Mammary epithelial cell (primary cell): Measurements from ENCODE around the gene IGSF6.

Source experiments
- EZH2 ChIP-seq: IDR thresholded peaks from 2 replicates; pipeline ENCODE4 v1.6.1; 2012; ENCODE audit warnings: low read length, inconsistent platforms, borderline replicate concordance
- TF ChIP-seq, protein P1 (sequence below), 2 donors: IDR thresholded peaks in 1 of 2; conservative IDR thresholded peaks in 1 of 2; 2 replicates each; pipeline ENCODE4 v1.5.1; 2011 to 2012; ENCODE audit warnings: inconsistent platforms in 2 of 2, low read length in 2 of 2, mild to moderate bottlenecking in 2 of 2, control low read depth in 1 of 2, low read depth in 1 of 2; ENCODE audit not compliant: insufficient read depth in 1 of 2; ENCODE audit errors: extremely low read depth in 1 of 2

DNA sequence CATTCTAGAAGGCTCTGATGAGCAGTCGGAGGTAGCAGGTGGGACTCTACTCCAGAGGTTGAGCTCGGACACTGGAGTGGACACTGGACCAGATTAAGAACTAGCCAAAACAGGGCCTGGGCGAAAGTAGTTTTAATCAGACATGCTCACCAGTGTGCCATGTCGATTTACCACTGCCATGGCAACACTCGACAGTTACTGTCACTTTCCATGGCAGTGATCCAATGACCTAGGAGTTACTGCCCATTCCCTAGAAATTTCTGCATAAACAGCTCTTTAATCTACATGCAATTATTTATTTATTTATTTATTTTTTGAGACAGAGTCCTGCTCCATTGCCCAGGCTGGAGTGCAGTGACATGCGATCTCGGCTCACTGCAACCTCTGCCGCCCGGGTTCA lies 60.2 kb downstream of the IGSF6 start:
- TF ChIP-seq EZH2, result no peak
- TF ChIP-seq, protein P1, sequence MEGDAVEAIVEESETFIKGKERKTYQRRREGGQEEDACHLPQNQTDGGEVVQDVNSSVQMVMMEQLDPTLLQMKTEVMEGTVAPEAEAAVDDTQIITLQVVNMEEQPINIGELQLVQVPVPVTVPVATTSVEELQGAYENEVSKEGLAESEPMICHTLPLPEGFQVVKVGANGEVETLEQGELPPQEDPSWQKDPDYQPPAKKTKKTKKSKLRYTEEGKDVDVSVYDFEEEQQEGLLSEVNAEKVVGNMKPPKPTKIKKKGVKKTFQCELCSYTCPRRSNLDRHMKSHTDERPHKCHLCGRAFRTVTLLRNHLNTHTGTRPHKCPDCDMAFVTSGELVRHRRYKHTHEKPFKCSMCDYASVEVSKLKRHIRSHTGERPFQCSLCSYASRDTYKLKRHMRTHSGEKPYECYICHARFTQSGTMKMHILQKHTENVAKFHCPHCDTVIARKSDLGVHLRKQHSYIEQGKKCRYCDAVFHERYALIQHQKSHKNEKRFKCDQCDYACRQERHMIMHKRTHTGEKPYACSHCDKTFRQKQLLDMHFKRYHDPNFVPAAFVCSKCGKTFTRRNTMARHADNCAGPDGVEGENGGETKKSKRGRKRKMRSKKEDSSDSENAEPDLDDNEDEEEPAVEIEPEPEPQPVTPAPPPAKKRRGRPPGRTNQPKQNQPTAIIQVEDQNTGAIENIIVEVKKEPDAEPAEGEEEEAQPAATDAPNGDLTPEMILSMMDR (conservative IDR thresholded peaks at IDR 0.05 in 1 of 2, IDR thresholded peaks at IDR 0.05 in 1 of 2; ENCODE audit: extremely low read depth in 1 of 2, insufficient read depth in 1 of 2, low read depth in 1 of 2, low read length in 2 of 2), result no peak
